NCI-H2081 (cell line): ENCODE results near the gene CAMK1D.
"Not testable (repeated sequence)": the region's sequence is repeated elsewhere in the genome, so short reads cannot be mapped to it uniquely, and the experiment has no call there.

ENCODE experiments used
- DNase-seq, 2 experiments: peaks; one replicate each; lab custom pipeline; 2025; lab: John Stamatoyannopoulos, UW

The CAMK1D gene

GRCh38 chr10:12702215-12702770 is 352.9 kb downstream of the CAMK1D start:
- no peak for DNase-seq

DNA sequence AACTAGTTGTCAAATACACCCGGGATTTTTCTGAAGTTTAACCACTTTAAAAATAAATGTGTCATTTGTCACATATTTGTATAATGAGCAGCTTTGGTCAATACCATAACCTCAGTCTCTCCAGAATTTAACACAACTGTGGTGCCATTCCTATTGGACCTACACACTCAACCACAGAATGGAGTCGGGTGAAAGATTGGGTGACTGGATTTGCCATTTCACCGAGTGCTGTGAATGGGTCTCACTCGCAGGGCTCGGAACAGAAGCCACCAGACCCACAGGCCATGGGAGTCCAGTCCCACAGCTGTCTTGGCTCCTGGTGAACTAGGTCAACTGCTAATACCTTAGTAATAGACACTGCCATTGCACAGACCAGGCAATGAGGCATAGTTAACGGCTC is 353.8 kb downstream of the CAMK1D start:
- no peak for DNase-seq

DNA sequence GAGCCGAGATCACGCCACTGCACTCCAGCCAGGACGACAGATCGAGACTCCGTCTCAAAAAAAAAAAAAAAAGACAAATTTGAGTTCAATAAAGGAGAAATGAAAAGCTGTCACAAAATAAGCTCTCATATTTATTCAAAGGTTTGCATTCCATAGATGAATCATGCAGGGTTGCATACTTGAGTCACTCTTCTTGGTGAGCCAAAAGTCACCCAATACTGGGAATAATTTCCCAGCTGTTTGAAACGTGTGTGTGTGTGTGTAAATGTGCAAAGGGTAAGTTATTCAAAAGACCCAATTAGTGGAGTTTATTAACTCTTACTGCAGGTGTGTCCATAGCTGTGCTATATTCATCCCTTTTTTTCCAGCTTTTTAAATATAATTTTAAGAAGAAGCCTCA is 354.5 kb downstream of the CAMK1D start:
- DNase-seq = no peak

- DNase-seq = no peak
Measured at GRCh38 chr10:12704488-12704887, 355.1 kb downstream of the CAMK1D start.

DNA sequence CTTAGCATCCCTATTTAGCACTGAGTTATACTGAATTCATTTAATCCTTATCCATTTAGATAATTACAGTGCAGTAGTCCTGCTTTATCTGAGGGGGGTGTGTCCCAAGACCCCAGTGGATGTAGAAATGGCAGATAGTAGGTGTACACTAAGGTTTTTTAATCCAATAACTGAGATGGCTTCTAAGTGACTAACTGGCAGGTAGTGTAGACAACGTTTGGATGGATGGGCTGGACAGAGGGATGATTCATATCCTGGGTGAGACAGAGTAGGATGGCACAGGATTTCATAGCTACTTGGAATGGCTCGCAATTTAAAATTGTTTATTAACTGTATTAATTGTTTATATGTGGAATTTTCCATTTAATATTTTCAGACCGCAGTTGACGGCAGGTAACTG is 356.6 kb downstream of the CAMK1D start:
- DNase-seq = no peak

GRCh38 chr10:12707461-12708185 is 358.3 kb downstream of the CAMK1D start:
- DNase-seq = peak in 1 of 2 experiments; percentile 40

- no peak for DNase-seq
Measured at GRCh38 chr10:12709000-12709401, 359.7 kb downstream of the CAMK1D start.

DNA sequence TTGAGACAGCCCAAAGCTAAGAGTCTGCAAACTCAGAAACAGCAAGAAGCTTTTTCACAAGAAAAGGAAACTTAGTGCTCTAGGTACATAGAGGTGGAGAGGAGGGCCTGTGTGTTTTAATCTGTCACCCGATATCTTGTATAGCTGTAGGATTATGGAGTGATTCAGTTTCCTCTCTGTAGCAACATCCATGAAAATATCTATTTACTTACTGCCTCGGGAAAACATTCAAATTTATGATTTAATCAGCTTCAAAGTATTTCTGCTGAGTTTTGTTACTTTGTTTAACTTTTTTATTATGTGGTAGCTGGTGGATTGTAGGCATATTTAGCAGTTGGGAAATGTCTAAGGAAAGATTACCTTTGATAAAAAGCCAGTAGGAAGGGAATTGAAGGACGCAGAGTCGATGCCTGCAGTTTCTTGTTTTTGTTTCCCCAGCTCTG is 360.2 kb downstream of the CAMK1D start:
- peak in 1 of 2 experiments; percentile 3 for DNase-seq

GRCh38 chr10:12710157-12710556 is 360.8 kb downstream of the CAMK1D start:
- no peak for DNase-seq

DNA sequence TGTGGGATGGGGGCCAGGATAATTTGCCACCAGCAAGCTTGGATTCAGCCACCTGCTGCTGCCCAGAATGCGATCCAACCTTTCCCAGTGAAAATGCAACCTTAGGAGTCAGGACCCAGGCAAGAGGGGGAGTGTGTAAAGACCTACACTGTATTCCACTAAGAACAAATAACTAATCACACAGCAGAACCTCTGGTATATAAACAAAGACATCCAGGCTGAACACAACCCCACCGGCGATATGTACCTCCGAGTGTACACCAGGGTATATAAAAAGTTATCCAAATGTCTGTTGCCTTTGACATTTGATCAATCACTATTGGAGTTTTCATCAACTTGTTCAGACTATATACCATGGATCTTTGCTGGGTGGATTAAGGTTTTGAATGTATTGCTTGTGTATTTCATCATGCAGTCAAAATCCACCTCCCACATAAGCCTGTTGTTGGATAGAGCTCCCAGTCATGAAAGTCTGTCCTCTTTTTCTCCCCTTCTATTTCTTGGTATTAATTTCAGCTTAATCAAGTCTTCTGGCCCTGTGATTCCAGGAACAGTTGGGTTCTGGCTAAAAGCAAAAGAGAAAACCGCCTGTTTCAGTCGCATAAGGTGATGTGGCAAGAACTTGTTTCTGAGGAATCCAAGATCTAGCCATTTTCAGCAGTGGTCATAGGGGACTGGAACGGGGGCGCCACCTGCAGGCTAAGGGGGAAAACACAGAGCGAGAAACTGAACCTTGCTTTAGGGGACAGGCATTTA is 361.4 kb downstream of the CAMK1D start:
- peak; percentile 51 to 70 for DNase-seq

DNA sequence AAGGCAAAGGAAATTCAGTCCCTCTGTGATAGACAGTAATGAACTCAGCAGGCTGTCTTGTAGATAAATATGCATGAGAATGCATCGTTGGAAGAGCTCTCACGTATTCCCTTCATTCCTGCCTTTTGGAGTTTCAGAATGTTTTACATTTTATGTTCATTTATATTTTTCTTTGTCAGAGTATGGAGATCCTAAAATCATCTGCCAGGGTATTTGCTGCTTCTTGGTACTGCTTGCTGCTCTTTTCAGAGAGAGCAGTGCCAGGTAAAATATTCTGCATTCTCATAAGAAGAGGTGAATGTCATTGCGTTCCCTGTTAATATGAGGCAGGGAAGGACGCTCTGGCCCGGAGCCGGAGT is 362.0 kb downstream of the CAMK1D start:
- DNase-seq = no peak

- no peak for DNase-seq
Measured at GRCh38 chr10:12712293-12712983, 363.1 kb downstream of the CAMK1D start.

DNA sequence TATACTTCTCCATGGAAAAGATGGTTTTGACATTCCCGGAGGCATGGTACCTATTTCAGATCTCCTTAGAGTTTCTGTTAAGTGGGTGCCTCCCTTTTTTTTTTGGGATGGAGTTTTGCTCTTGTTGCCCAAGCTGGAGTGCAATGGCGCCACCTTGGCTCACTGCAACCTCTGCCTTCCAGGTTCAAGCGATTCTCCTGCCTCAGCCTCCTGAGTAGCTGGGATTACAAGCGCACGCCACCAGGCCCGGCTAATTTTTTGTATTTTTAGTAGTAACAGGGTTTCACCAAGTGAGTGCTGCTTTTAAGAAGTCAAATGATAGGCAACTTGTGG is 363.6 kb downstream of the CAMK1D start:
- not testable (repeated sequence) for DNase-seq

GRCh38 chr10:12716042-12716441 is 366.7 kb downstream of the CAMK1D start:
- no peak for DNase-seq

DNA sequence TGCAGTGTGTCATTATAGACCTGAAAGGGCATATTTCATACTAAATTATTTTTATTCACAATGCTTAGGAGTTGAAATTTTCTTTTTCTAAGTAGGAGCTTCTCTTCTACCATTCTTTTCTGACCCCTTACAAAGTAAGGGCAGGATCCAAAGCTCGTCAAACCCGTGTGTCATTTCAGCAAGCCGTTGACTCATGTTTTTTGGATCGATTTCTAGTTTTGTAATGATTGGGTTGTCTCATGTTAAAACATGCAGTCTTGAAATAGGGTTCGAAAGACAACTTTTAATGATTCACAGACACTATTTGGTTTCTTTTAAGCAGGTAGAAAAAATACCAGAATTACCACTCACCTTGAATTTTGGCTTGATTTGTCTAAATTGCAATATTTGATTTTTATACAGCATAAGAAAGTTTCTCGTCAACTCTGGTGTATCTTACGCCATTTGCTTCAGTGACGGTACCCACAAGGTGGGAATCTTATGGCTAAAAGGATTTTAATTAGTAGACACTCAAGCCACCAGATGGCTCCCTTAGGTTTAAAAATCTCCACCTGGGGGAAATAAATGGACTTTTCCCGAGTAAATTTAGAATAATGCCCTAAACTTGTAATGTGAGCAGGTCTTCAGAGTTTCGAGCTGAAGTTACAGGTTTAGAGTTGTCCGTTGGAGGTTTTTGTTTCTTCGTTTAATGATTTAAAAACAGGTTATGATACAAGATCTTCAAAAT is 368.8 kb downstream of the CAMK1D start:
- no peak for DNase-seq

- no peak for DNase-seq
Measured at GRCh38 chr10:12719365-12719764, 370.0 kb downstream of the CAMK1D start.

- DNase-seq = peak in 1 of 2 experiments; percentile 58
Measured at GRCh38 chr10:12720217-12720981, 371.1 kb downstream of the CAMK1D start.

GRCh38 chr10:12721334-12721733 is 372.0 kb downstream of the CAMK1D start:
- no peak for DNase-seq

DNA sequence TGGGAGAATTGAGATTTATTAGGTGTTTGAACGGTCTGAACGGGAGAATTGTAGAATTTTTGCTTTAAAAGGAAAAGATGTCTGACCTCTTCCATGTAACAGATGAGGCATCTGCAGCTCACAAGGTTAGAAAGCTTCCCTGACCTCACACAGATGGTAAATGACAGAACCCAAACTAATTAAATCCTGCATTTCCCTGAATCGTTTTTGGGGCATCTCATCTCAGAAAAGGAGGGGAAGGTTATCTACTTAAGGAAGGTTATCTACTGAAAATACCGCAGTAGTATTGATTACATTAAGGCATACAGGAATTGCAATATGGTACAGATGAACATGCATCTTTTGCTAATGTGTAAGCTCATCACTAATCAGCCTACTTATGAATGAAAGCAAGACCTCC is 373.9 kb downstream of the CAMK1D start:
- DNase-seq = no peak

GRCh38 chr10:12724807-12725579 is 375.6 kb downstream of the CAMK1D start:
- no peak for DNase-seq

GRCh38 chr10:12725580-12725888 is 376.2 kb downstream of the CAMK1D start:
- not testable (repeated sequence) for DNase-seq
